Spleen (tissue), 11 donors: ENCODE results near the gene PTMS. TPM values are rescaled to one million over a fixed set of nuclear protein-coding genes. Genes with fewer than 3 reads are reported as not detected.

Source experiments
- DNase-seq: peaks from one replicate; pipeline ENCODE4 v3.0.0-alpha.2; 2020
- H3K27ac ChIP-seq, 8 donors: fragments of 200-600 bp; sonication (generic) in 7 of 8; 1 replicate in 4 of 8; 2 replicates in 4 of 8; pipeline versions ENCODE4 v1.5.0 to v1.8.0; 2016 to 2021; ENCODE audit warnings: inconsistent platforms in 4 of 8, mild to moderate bottlenecking in 4 of 8, moderate library complexity in 1 of 8
- H3K27me3 ChIP-seq, 7 donors: fragments of 200-600 bp; sonication (generic) in 6 of 7; replicated peaks in 1 of 7; 1 replicate in 4 of 7; 2 replicates in 3 of 7; pipeline versions ENCODE4 v1.5.0 to v1.8.0; 2016 to 2021; ENCODE audit warnings: inconsistent platforms in 3 of 7, mild to moderate bottlenecking in 1 of 7
- H3K36me3 ChIP-seq, 6 donors: fragments of 200-600 bp; sonication (generic) in 5 of 6; 1 replicate in 4 of 6; 2 replicates in 2 of 6; pipeline versions ENCODE4 v1.5.0 to v1.8.0; 2016 to 2021; ENCODE audit warnings: inconsistent platforms in 2 of 6
- H3K4me1 ChIP-seq, 6 donors: fragments of 200-600 bp; sonication (generic) in 5 of 6; 1 replicate in 3 of 6; 2 replicates in 3 of 6; pipeline versions ENCODE4 v1.5.0 to v1.8.0; 2016 to 2021; ENCODE audit warnings: inconsistent platforms in 3 of 6
- H3K4me3 ChIP-seq, 8 donors: fragments of 200-600 bp; sonication (generic) in 7 of 8; 1 replicate in 4 of 8; 2 replicates in 4 of 8; pipeline versions ENCODE4 v1.5.0 to v1.8.0; 2016 to 2021; ENCODE audit warnings: inconsistent platforms in 4 of 8, mild to moderate bottlenecking in 4 of 8, moderate library complexity in 2 of 8
- H3K9me3 ChIP-seq, 8 donors: fragments of 200-600 bp; sonication (generic) in 7 of 8; 1 replicate in 4 of 8; 2 replicates in 4 of 8; pipeline versions ENCODE4 v1.5.0 to v1.8.0; 2016 to 2021; ENCODE audit warnings: inconsistent platforms in 4 of 8
- CTCF ChIP-seq, 11 experiments: fragments of 200-600 bp in 7 of 11; fragments of 450-650 bp in 4 of 11; sonication (generic) in 4 of 11; IDR thresholded peaks in 8 of 11; conservative IDR thresholded peaks in 3 of 11; 1 replicate in 7 of 11; 2 replicates in 4 of 11; pipeline versions ENCODE4 v1.4.0 to v1.8.0; 2016 to 2021; ENCODE audit warnings: antibody characterized with exemption in 11 of 11, inconsistent platforms in 4 of 11, mild to moderate bottlenecking in 1 of 11
- POLR2A ChIP-seq, 3 donors: fragments of 450-650 bp; IDR thresholded peaks; one replicate each; pipeline ENCODE4 v1.5.1; 2017; ENCODE audit warnings: antibody characterized with exemption in 3 of 3, mild to moderate bottlenecking in 1 of 3
- POLR2AphosphoS5 ChIP-seq, 3 donors: sonication (generic); formaldehyde crosslinking; IDR thresholded peaks; one replicate each; pipeline ENCODE4 v1.5.1; 2017; ENCODE audit warnings: antibody characterized with exemption in 3 of 3
- WGBS, 5 donors: extraction: QIAGEN DNeasy Blood & Tissue Kit in 3 of 5; methylation state at CpG; one replicate each; pipeline versions ENCODE4 v1.1.5 to v1.1.7; 2013 to 2018; 5-methylcytosine and 5-hydroxymethylcytosine counted together
- intact Hi-C: fragments of 100-400 bp; cut with DNase I; formaldehyde crosslinking; loops from one replicate; pipeline ENCODE4 v1.15.0; 2023; ENCODE audit warnings: low total_unique reads
- polyA plus RNA-seq, 3 donors: library from polyadenylated mRNA; stranded (reverse); fragments of 200-250 nt; gene quantifications; one replicate each; pipeline ENCODE4 v1.2.1, GENCODE V29; 2013
- total RNA-seq, 7 donors: library from RNA; depleted of rRNA in 3 of 7; stranded (reverse); fragments of >200 nt in 3 of 7; fragmentation: NEBNext Ultra II Directional in 4 of 7; extraction: Animal tissue kit (Norgen Biotek cat#: 25700) in 4 of 7; gene quantifications; one replicate each; pipeline versions ENCODE4 v1.1.0 to v1.2.1, GENCODE V29; 2016 to 2021
- donor health status: healthy with polysubstance abuse.
- donor health status: DM: no; HTN: no; CAD: no; lungs with moderate emphysema.
- donor health status: DM: no; HTN: no; CAD: no.
- donor health status: Bipolar disorder and iron deficiency.
- donor health status: healthy.
- donor health status: DM: no; HTN: no; CAD: no.
- donor health status: DM: yes; HTN: yes; CAD: no.

PTMS gene
- total and polyA plus RNA-seq, 10 donors: 47.4 to 169 (median 89.2) TPM

DNA sequence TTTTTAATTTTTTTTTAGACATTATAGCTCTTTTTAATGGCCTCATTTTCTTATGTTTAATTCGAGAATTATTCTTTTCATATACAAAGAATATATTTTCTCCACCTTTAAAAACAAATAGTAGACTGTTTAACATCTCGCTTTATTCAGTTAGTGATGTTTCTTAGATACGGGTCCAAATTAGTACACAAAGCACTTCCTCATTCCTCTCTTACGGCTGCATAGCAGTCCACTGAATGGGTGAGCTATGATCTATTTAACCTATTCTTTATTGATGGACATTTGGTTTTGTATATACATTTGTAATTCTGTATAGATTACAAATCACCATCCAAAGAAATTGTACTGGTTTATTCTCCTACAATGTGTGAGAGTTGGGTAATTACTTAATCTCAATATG lies 47.2 kb downstream of the PTMS start:
- no peak for DNase-seq
- TF ChIP-seq POLR2A (IDR thresholded peaks at IDR 0.05): no peak
- no peak for TF ChIP-seq CTCF (IDR thresholded peaks at IDR 0.05 in 8 of 11, conservative IDR thresholded peaks at IDR 0.05 in 3 of 11)
- no peak for TF ChIP-seq POLR2AphosphoS5 (IDR thresholded peaks at IDR 0.05)
- intact Hi-C loops: no loop called here
- Histone ChIP-seq H3K9me3 (no peaks in the 10 kb centered on the region), H3K4me3 (no peak overlapping the region), H3K27me3 (peaks cover 0 to 10% (median 0%) of the 10 kb centered on the region in 7 donors), H3K4me1 (peaks cover 5 to 19% (median 12%) of the 10 kb centered on the region in 6 donors), H3K27ac (no peak overlapping the region), H3K36me3 (peaks cover 0 to 44% (median 3%) of the 10 kb centered on the region in 6 donors)
- 53 to 73% (median 62%) methylated on average over 4 of the region's 4 CpGs for WGBS, 5 donors

DNA sequence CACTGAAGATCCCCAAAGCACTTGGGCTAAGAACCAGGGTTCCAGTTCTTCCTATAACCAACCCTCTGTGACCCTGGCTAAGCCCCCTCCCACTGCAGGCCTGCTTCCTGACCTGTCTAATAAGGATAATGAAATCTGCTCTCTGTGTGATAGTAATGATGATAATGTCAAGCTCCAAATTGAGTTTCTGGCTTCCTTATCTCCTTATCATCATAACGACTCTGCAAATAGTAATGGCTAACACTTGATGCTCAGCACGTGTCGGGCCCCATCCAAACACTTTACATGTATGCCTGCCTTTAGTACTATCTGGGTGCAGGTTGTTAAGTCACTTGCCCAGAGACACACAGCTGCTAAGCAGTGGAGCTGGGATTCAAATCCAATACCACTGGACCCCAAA lies 50.4 kb downstream of the PTMS start:
- H3K4me3 ChIP-seq: no peak overlapping the region
- peaks cover 0 to 30% (median 1%) of the 10 kb centered on the region in 7 donors for H3K27me3 ChIP-seq
- no peaks in the 10 kb centered on the region for H3K9me3 ChIP-seq
- H3K36me3 ChIP-seq: peaks cover 0 to 55% (median 3%) of the 10 kb centered on the region in 6 donors
- peaks cover 5 to 40% (median 19%) of the 10 kb centered on the region in 6 donors for H3K4me1 ChIP-seq
- no peak for DNase-seq
- H3K27ac ChIP-seq: no peak overlapping the region
- intact Hi-C loops: no loop called here
- no peak for TF ChIP-seq CTCF (IDR thresholded peaks at IDR 0.05 in 8 of 11, conservative IDR thresholded peaks at IDR 0.05 in 3 of 11)
- no peak for TF ChIP-seq POLR2A (IDR thresholded peaks at IDR 0.05)
- TF ChIP-seq POLR2AphosphoS5 (IDR thresholded peaks at IDR 0.05): no peak
- 79 to 83% (median 80%) methylated on average over 3 of the region's 3 CpGs for WGBS, 5 donors

DNA sequence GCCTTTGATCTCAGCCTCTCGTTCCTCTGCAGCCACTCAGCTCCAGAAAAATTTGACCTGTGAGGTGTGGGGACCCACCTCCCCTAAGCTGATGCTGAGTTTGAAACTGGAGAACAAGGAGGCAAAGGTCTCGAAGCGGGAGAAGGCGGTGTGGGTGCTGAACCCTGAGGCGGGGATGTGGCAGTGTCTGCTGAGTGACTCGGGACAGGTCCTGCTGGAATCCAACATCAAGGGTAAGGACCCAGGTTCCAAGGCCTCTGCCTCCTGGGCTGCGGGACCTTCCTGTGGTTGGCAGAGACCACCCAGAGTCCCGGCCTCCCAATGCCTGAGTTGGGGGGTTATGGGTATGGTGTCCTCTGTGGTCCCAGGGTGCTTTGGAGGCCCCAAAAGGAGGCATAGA lies 50.9 kb downstream of the PTMS start:
- Histone ChIP-seq H3K4me1 (peaks cover 8 to 40% (median 21%) of the 10 kb centered on the region in 6 donors), H3K27ac (no peak overlapping the region), H3K27me3 (peaks cover 0 to 35% (median 6%) of the 10 kb centered on the region in 7 donors), H3K36me3 (peaks cover 0 to 55% (median 3%) of the 10 kb centered on the region in 6 donors), H3K4me3 (no peak overlapping the region), H3K9me3 (no peaks in the 10 kb centered on the region)
- 92 to 96% (median 94%) methylated on average over 8 of the region's 8 CpGs for WGBS, 5 donors
- TF ChIP-seq CTCF (IDR thresholded peaks at IDR 0.05 in 8 of 11, conservative IDR thresholded peaks at IDR 0.05 in 3 of 11): no peak
- no peak for TF ChIP-seq POLR2AphosphoS5 (IDR thresholded peaks at IDR 0.05)
- TF ChIP-seq POLR2A (IDR thresholded peaks at IDR 0.05): no peak
- intact Hi-C loops: no loop called here
- DNase-seq: no peak

- Histone ChIP-seq H3K27ac (no peak overlapping the region), H3K27me3 (peaks cover 0 to 41% (median 9%) of the 10 kb centered on the region in 7 donors), H3K9me3 (no peaks in the 10 kb centered on the region), H3K4me3 (no peak overlapping the region), H3K4me1 (peaks cover 4 to 39% (median 20%) of the 10 kb centered on the region in 6 donors), H3K36me3 (peaks cover 0 to 55% (median 3%) of the 10 kb centered on the region in 6 donors)
- TF ChIP-seq POLR2A (IDR thresholded peaks at IDR 0.05) (no peak), CTCF (IDR thresholded peaks at IDR 0.05 in 8 of 11, conservative IDR thresholded peaks at IDR 0.05 in 3 of 11) (no peak), POLR2AphosphoS5 (IDR thresholded peaks at IDR 0.05) (no peak)
- 81 to 96% (median 93%) methylated on average over 20 of the region's 20 CpGs for WGBS, 5 donors
- intact Hi-C loops: no loop called here
- DNase-seq: no peak
Observed at GRCh38 chr12:6817662-6818157, 51.5 kb downstream of the PTMS start.
